ENCODE data around the gene SSTR3. TPM values are rescaled to one million over a fixed set of nuclear protein-coding genes. Genes with fewer than 3 reads are reported as not detected.

Gene SSTR3
- total RNA-seq, 1 experiment from 2014 or later = 0.08 TPM

DNA sequence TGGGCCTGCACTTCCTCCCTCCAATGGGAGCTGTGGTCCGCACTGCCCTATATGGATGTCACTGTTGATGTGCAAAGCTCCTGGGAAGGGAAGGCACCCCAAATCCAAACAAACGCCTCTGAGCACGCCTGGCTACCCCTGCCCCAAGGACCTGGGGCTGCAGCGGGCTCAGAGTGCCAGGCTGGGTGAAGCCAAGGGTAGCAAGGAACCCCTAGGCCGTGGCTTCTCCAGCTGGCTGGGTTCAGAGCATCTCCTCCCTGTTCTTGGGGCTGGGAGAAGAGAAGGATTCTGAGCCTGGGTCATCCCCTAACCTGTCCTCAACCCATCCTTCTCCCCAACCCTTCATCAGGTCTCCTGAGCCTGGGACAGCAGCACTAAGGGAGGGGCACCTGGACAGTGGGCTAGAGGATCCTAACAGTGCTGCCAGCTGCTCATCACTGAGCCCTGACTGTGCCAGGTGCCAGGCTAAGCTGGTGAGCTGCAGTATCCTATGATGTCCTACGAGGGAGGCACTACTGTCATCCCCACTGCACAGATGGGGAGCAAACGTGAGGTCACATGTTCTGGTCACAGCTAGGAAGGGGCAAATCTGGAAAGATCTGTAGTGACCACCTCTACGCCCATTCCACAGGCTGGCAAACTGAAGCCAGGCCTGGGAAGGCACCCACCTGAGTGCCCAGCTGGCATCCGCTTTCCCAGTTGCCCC, 3.0 kb downstream of the SSTR3 start:
- ChIA-PET POLR2A (interaction anchor here (0.7 kb wide), 1 partner anchor 637 kb away, joined by 3 read pairs; no protein-coding TSS in a partner anchor), CTCF (no interaction called here)
- no TSS peak for BruUV-seq (replicated peaks)
- Histone ChIP-seq H3K27ac (ENCODE audit: low read length) (no peak overlapping the region), H3K9me3 (ENCODE audit: control insufficient read depth, insufficient read depth, low read depth, low read length) (no peaks in the 10 kb centered on the region), H3K4me1 (ENCODE audit: control insufficient read depth, insufficient read depth, low read length) (no peaks in the 10 kb centered on the region), H3K4me3 (ENCODE audit: low read depth in 2 of 2, low read length in 2 of 2) (no peak overlapping the region), H3K36me3 (ENCODE audit: control insufficient read depth, insufficient read depth, low read length) (no peaks in the 10 kb centered on the region), H3K27me3 (ENCODE audit: control insufficient read depth, insufficient read depth, low read length) (no peaks in the 10 kb centered on the region)
- in situ Hi-C loops (cut with HindIII; ENCODE audit: low pct_unique_long_range_greater_than_20kb, low sequenced_read_pairs) = no loop called here
- TF ChIP-seq SIN3A (IDR thresholded peaks at IDR 0.05; ENCODE audit: borderline replicate concordance, insufficient read depth, low read depth, low read length) = no peak
- TF ChIP-seq, protein P1, sequence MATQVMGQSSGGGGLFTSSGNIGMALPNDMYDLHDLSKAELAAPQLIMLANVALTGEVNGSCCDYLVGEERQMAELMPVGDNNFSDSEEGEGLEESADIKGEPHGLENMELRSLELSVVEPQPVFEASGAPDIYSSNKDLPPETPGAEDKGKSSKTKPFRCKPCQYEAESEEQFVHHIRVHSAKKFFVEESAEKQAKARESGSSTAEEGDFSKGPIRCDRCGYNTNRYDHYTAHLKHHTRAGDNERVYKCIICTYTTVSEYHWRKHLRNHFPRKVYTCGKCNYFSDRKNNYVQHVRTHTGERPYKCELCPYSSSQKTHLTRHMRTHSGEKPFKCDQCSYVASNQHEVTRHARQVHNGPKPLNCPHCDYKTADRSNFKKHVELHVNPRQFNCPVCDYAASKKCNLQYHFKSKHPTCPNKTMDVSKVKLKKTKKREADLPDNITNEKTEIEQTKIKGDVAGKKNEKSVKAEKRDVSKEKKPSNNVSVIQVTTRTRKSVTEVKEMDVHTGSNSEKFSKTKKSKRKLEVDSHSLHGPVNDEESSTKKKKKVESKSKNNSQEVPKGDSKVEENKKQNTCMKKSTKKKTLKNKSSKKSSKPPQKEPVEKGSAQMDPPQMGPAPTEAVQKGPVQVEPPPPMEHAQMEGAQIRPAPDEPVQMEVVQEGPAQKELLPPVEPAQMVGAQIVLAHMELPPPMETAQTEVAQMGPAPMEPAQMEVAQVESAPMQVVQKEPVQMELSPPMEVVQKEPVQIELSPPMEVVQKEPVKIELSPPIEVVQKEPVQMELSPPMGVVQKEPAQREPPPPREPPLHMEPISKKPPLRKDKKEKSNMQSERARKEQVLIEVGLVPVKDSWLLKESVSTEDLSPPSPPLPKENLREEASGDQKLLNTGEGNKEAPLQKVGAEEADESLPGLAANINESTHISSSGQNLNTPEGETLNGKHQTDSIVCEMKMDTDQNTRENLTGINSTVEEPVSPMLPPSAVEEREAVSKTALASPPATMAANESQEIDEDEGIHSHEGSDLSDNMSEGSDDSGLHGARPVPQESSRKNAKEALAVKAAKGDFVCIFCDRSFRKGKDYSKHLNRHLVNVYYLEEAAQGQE (IDR thresholded peaks at IDR 0.05; ENCODE audit: insufficient read depth in 1 of 2, low read depth in 2 of 2, low read length in 1 of 2) = no peak
- no peak for TF ChIP-seq TCF7L2 (IDR thresholded peaks at IDR 0.05; ENCODE audit: low read depth, low read length)
- TF ChIP-seq POLR2AphosphoS5 (IDR thresholded peaks at IDR 0.05; ENCODE audit: low read depth, low read length) = no peak
- TF ChIP-seq, protein P2, sequence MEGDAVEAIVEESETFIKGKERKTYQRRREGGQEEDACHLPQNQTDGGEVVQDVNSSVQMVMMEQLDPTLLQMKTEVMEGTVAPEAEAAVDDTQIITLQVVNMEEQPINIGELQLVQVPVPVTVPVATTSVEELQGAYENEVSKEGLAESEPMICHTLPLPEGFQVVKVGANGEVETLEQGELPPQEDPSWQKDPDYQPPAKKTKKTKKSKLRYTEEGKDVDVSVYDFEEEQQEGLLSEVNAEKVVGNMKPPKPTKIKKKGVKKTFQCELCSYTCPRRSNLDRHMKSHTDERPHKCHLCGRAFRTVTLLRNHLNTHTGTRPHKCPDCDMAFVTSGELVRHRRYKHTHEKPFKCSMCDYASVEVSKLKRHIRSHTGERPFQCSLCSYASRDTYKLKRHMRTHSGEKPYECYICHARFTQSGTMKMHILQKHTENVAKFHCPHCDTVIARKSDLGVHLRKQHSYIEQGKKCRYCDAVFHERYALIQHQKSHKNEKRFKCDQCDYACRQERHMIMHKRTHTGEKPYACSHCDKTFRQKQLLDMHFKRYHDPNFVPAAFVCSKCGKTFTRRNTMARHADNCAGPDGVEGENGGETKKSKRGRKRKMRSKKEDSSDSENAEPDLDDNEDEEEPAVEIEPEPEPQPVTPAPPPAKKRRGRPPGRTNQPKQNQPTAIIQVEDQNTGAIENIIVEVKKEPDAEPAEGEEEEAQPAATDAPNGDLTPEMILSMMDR (IDR thresholded peaks at IDR 0.05) = no peak
- ATAC-seq (no peak), DNase-seq (ENCODE audit: low read depth, low spot score) (no peak)
- intact Hi-C loops (cut with micrococcal nuclease; ENCODE audit: unreplicated experiment) = no loop called here

- in situ Hi-C loops (cut with HindIII; ENCODE audit: low pct_unique_long_range_greater_than_20kb, low sequenced_read_pairs) = no loop called here
- ChIA-PET POLR2A (interaction anchor here (0.7 kb wide), 1 partner anchor 636 kb away, joined by 3 read pairs; no protein-coding TSS in a partner anchor), CTCF (no interaction called here)
- ATAC-seq = no peak
- TF ChIP-seq, protein P2 (IDR thresholded peaks at IDR 0.05) = no peak
- TF ChIP-seq TCF7L2 (IDR thresholded peaks at IDR 0.05; ENCODE audit: low read depth, low read length) (no peak), POLR2AphosphoS5 (IDR thresholded peaks at IDR 0.05; ENCODE audit: low read depth, low read length) (no peak), SIN3A (IDR thresholded peaks at IDR 0.05; ENCODE audit: borderline replicate concordance, insufficient read depth, low read depth, low read length) (no peak)
- TF ChIP-seq, protein P1 (IDR thresholded peaks at IDR 0.05; ENCODE audit: insufficient read depth in 1 of 2, low read depth in 2 of 2, low read length in 1 of 2) = no peak
- H3K36me3 ChIP-seq (ENCODE audit: control insufficient read depth, insufficient read depth, low read length) = no peaks in the 10 kb centered on the region
- intact Hi-C loops (cut with micrococcal nuclease; ENCODE audit: unreplicated experiment) = no loop called here
- DNase-seq (ENCODE audit: low read depth, low spot score) = no peak
- H3K4me3 ChIP-seq (ENCODE audit: low read depth in 2 of 2, low read length in 2 of 2) = no peak overlapping the region
- no peaks in the 10 kb centered on the region for H3K4me1 ChIP-seq (ENCODE audit: control insufficient read depth, insufficient read depth, low read length)
- H3K27me3 ChIP-seq (ENCODE audit: control insufficient read depth, insufficient read depth, low read length) = no peaks in the 10 kb centered on the region
- no peaks in the 10 kb centered on the region for H3K9me3 ChIP-seq (ENCODE audit: control insufficient read depth, insufficient read depth, low read depth, low read length)
- no TSS peak for BruUV-seq (replicated peaks)
- H3K27ac ChIP-seq (ENCODE audit: low read length) = no peak overlapping the region
Observed at GRCh38 chr22:37208401-37209139, 3.7 kb downstream of the SSTR3 start.

All from Panc1 (cell line).